Astrocyte of the spinal cord (primary cell): ENCODE data around the gene CNNM3.

Experiments used
- DNase-seq: peaks from one replicate; pipeline ENCODE4 v3.0.0; 2011; ENCODE audit warnings: low read depth, low spot score
- H3K4me3 ChIP-seq: 2 replicates; pipeline ENCODE4 v1.5.1; 2011; ENCODE audit warnings: low read depth, mild to moderate bottlenecking, low read length, moderate library complexity
- in situ Hi-C: cut with HindIII; loops from 2 replicates; pipeline ENCODE4 v1.10.0; 2017; ENCODE audit warnings: low sequenced_read_pairs
- TF ChIP-seq, protein P1 (sequence below): IDR thresholded peaks from 2 replicates; pipeline ENCODE4 v1.5.1; 2012; ENCODE audit warnings: low read depth, mild to moderate bottlenecking, low read length, inconsistent platforms

Gene CNNM3

DNA sequence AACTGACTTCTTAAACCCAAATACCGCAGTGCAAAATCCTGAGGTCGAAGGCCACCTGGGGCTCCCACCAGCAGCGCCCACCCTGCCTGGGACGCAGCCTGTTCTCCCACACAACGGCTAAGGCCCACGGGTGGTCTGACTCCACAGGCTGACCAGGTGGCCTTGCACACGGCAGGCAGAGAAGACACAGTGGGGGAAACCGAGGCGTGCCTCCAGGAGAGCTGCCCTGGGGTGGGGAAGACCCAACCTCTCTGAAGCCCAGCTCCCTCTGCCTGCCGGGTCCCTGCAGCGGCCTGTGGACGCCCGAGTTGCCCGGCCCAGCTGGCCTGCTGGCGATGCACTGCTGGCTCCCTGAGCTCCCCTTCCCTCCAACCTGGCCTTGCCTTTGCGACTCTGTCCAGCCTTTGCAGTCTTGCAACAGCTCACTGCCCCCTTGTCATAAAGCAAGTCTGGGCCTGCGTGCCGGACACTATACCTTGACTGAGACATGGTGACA, 63.5 kb downstream of the CNNM3 start:
- no peak overlapping the region for H3K4me3 ChIP-seq
- no peak for DNase-seq
- in situ Hi-C loops = no loop called here
- TF ChIP-seq, protein P1, sequence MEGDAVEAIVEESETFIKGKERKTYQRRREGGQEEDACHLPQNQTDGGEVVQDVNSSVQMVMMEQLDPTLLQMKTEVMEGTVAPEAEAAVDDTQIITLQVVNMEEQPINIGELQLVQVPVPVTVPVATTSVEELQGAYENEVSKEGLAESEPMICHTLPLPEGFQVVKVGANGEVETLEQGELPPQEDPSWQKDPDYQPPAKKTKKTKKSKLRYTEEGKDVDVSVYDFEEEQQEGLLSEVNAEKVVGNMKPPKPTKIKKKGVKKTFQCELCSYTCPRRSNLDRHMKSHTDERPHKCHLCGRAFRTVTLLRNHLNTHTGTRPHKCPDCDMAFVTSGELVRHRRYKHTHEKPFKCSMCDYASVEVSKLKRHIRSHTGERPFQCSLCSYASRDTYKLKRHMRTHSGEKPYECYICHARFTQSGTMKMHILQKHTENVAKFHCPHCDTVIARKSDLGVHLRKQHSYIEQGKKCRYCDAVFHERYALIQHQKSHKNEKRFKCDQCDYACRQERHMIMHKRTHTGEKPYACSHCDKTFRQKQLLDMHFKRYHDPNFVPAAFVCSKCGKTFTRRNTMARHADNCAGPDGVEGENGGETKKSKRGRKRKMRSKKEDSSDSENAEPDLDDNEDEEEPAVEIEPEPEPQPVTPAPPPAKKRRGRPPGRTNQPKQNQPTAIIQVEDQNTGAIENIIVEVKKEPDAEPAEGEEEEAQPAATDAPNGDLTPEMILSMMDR = no peak

DNA sequence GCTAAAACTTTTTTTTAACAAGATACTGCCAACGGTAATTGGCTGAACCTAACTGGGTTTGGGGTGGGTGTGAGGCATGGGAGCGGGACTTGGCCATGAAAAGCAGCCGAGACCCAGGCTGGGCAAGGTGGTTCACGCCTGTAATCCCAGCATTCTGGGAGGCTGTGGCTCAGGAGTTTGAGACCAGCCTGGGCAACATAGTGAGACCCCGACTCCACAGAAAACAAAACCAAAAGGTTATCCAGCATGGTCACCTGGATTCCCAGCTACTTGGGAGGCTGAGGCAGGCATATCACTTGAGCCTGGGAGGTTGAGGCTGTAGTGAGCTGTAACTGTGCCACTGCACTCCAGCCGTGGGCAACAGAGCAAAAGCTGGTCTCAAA, 64.8 kb downstream of the CNNM3 start:
- in situ Hi-C loops = no loop called here
- TF ChIP-seq, protein P1 = no peak
- no peak overlapping the region for H3K4me3 ChIP-seq
- no peak for DNase-seq

DNA sequence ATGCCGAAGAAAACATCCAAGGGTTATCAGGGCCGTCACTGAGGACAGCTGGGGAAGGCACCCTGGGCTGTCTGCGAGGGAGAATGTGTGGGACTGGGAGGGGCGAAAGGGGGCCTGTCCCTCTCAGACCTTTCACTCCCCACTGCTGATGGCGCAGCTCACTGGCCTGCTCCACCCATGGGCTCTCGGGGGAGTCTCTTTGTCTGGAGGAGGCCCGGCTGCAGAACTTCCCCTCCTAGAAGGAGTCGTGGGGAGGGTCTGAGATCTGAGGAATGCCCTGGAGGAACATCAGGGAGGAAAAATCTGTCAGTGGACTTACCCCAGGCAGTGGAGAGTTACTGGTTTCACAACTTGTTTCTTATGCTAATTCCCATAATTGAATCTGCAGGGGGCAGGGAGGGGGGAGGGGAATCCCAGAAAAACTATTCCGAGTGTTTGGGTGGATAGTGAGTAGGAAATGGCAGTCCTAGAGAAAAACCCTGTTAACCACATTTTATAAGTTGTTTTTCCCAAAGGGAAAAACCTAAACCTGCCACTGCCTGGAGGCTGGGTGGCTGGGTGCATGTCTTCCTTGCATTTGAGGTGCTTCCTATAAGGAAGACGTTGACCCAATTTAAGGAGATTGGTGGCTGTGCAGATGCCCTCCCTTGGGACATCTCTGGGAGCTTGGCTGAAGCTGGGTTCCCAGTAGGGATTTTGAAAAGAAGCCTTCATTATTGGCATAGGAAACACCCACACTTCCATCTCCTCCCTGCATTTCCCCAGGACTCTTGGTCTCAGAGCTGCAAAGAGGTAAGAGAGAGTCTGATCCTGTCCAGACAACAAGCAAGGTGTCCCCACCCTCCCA, 65.5 kb downstream of the CNNM3 start:
- in situ Hi-C loops = no loop called here
- no peak for DNase-seq
- TF ChIP-seq, protein P1 = no peak
- H3K4me3 ChIP-seq = no peak overlapping the region

DNA sequence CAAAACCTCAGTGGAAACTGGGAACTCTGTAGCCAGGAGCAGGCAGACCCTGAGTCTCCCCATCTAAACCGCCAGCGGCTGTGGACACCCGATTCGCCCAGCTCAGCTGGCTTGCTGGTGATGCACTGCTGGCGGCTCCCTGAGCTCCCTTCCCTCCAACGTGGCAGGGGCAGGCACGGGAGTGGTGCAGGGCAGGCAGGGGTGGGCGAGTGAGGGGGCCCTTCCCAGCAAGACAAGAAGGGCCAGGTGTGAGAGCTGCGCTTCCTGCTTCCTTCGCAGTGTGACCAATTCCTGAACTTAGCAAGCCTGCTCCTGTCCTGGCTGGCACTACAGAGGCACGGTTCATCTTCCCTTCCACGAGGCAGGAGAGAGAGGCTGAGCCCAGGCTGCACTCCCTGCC, 66.2 kb downstream of the CNNM3 start:
- TF ChIP-seq, protein P1 = no peak
- in situ Hi-C loops = no loop called here
- DNase-seq = no peak
- H3K4me3 ChIP-seq = no peak overlapping the region

DNA sequence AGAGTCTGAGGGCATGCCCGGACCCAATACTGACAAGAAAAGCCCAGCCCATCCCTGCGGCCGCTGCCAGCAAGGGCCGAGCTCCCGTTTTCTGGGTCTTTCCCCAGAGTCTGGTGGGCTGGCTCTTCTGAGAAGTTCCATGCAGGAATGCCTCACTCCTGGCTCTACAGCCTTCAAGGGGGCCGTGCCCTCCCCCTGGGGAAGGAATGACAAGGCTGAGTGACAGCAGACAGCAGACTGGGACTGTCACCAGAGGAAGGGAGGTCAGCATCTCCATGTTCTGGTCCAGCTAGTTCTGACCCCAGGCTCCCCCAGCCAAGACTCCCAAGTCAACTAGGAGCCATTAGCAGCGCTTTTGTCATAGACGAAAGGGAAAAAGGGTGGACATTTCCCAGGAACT, 66.8 kb downstream of the CNNM3 start:
- in situ Hi-C loops = no loop called here
- no peak for DNase-seq
- H3K4me3 ChIP-seq = no peak overlapping the region
- TF ChIP-seq, protein P1 = no peak

DNA sequence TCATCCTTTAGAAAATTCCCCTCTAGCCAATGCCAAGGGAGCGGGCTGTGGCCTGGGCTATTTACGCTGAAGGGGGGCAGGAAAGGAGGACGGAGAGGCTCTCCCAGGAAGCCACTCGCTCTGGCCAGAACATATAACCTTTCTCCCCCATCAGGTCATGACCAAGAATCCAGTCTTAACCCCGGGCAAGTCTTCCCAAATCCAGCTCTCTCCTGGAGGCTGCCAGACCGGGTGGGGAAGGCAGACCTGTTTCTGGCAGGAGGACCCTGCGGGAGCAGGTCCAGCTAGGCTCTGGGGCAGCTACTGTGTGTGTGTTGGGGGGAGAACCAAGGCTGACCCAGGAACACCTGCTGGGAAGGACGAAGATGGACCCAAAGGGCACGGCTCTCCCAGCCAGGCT, 67.2 kb downstream of the CNNM3 start:
- TF ChIP-seq, protein P1 = no peak
- DNase-seq = no peak
- in situ Hi-C loops = no loop called here
- no peak overlapping the region for H3K4me3 ChIP-seq
